Measurements from ENCODE around the gene EDC4. TPM values are rescaled to one million over a fixed set of nuclear protein-coding genes. Genes with fewer than 3 reads are reported as not detected.

Gene EDC4
- total and polyA plus RNA-seq, 9 of the 15 experiments (the other 6 are each of a cell fraction or from before 2014, with no cell fraction given) = 1.1 to 131 (median 74.0) TPM

DNA sequence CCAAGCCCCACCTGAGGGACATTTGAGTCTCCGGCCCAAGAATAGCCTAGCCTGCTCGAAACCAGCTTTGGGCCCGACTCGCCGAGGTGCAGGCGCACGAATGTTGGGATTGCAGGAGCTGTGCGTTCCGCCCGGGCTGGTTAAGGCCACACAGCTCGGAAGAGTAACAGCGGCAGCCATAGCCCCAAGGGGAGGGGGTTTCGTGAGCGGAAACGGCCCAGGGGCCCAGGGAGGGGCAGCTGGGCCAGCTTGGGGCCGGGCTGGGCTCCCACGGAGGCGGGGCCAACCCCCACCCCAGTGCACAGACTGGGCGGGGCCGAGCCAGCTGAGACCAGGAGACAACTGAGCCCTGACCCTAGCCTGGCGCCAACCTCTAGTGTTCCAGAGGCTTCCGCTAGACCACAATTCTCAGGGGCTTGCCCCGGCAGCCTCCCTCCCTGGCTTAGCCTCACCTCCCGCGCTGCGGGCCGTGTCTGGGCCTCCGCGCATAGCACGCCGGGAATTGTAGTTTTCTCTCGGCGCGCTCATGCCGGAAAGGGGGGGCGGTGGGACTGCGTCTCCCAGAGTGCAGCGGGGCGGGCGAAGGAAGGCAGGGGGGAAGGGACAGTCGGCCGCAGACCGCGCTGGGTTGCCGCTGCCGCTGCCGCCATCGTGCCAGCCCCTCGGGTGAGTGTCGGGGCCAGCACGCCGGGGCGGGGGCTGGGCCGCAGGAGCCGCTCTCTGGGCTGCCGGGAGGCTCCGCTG is 26.4 kb upstream of the EDC4 start, which contains the start of gene NUTF2:
Gene NUTF2 (plus strand): TSS at position 614 of the 744 bp plus-strand sequence. CDS start 18,198 bp downstream, outside the sequence.
- intact Hi-C loops (cut with micrococcal nuclease) = loop anchor here (2.0 kb wide), 1 partner anchor 46 kb away; the partner anchor contains the start of gene PSKH1
- POLR2A ChIA-PET = interaction anchor here (0.6 to 2.7 kb wide), 13 partner anchors 9 to 382 kb away, joined by 3 to 10 read pairs (median 4); partner anchors contain the start of gene PARD6A
- peaks cover 5% of the 10 kb centered on the region for H3K9me1 ChIP-seq (ENCODE audit: control insufficient read depth, insufficient read depth, low read length)
- no peaks in the 10 kb centered on the region for H3K27me3 ChIP-seq (ENCODE audit: control insufficient read depth in 2 of 2, insufficient read depth in 2 of 2, low read length in 2 of 2)
- BruUV-seq (replicated peaks) = no TSS peak
- H3K9me3 ChIP-seq (replicated peaks; ENCODE audit: control insufficient read depth, insufficient read depth, low read depth, low read length) = no peaks in the 10 kb centered on the region
- peak within 1 kb of the TSS; percentile 77 for H3K27ac ChIP-seq (ENCODE audit: extremely low read depth, low read depth, low read length)
- H3K4me1 ChIP-seq (replicated peaks in 1 of 2; ENCODE audit: control insufficient read depth in 2 of 2, insufficient read depth in 2 of 2, low read length in 2 of 2) = peaks cover 30 to 53% of the 10 kb centered on the region in 2 experiments
- peaks cover 85% of the 10 kb centered on the region for H3K79me2 ChIP-seq (ENCODE audit: control insufficient read depth, insufficient read depth, low read length)
- H4K20me1 ChIP-seq (replicated peaks; ENCODE audit: control insufficient read depth, insufficient read depth, low read length) = no peaks in the 10 kb centered on the region; the same call in 1 of the 2 replicates
- peak within 1 kb of the TSS; percentile 94 for H3K9ac ChIP-seq (ENCODE audit: insufficient read depth in 1 of 2, low read depth in 2 of 2, low read length in 2 of 2)
- in situ Hi-C loops (cut with MboI) = no loop called here
- under 1% methylated on average over 30 of the region's 57 CpGs for WGBS (ENCODE audit: insufficient coverage, low coverage, missing lambda C conversion rate)
- H3K4me2 ChIP-seq (ENCODE audit: insufficient read depth, low read length) = peak within 1 kb of the TSS; percentile 84
- DNase-seq (ENCODE audit: extremely low read depth in 1 of 4, low spot score in 3 of 4) = peak; percentile 93 to 97 (median 95)
- CTCF ChIA-PET (ENCODE audit: low intra/inter-chr PET ratio) = no interaction called here
- peaks cover 28% of the 10 kb centered on the region for H3K36me3 ChIP-seq (ENCODE audit: control insufficient read depth, insufficient read depth, low read length)
- peak within 1 kb of the TSS; percentile 99 for H3K4me3 ChIP-seq
- peak; percentile 82 for ATAC-seq
- H2AFZ ChIP-seq (ENCODE audit: low read depth, low read length) = peak within 1 kb of the TSS; percentile 81
- FAIRE-seq = peak; percentile 90
- peak; percentile 55; the same call in 1 of the 2 replicates for TF ChIP-seq DMBX1 (CRISPR knock-in tag; IDR thresholded peaks at IDR 0.05; ENCODE audit: borderline replicate concordance)
- TF ChIP-seq, protein P1, sequence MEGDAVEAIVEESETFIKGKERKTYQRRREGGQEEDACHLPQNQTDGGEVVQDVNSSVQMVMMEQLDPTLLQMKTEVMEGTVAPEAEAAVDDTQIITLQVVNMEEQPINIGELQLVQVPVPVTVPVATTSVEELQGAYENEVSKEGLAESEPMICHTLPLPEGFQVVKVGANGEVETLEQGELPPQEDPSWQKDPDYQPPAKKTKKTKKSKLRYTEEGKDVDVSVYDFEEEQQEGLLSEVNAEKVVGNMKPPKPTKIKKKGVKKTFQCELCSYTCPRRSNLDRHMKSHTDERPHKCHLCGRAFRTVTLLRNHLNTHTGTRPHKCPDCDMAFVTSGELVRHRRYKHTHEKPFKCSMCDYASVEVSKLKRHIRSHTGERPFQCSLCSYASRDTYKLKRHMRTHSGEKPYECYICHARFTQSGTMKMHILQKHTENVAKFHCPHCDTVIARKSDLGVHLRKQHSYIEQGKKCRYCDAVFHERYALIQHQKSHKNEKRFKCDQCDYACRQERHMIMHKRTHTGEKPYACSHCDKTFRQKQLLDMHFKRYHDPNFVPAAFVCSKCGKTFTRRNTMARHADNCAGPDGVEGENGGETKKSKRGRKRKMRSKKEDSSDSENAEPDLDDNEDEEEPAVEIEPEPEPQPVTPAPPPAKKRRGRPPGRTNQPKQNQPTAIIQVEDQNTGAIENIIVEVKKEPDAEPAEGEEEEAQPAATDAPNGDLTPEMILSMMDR (IDR thresholded peaks at IDR 0.05 in 2 of 3, conservative IDR thresholded peaks at IDR 0.05 in 1 of 3; ENCODE audit: insufficient read depth in 2 of 3, low read depth in 1 of 3, low read length in 3 of 3) = 0 out of 6 replicates have a peak, but pooled peaks of 1 of the 3 experiments have one; percentile 1
- no peak for TF ChIP-seq THRB (CRISPR knock-in tag; conservative IDR thresholded peaks at IDR 0.05)
- TF ChIP-seq TARDBP (IDR thresholded peaks at IDR 0.05) = no peak
- peak; percentile 89 for TF ChIP-seq RBFOX2 (IDR thresholded peaks at IDR 0.05; ENCODE audit: low read depth, low read length)
- TF ChIP-seq ZNF79 (CRISPR knock-in tag; IDR thresholded peaks at IDR 0.05; ENCODE audit: low read depth) = no peak
- TF ChIP-seq ZNF143 (CRISPR knock-in tag; IDR thresholded peaks at IDR 0.05) = peak; percentile 99
- TF ChIP-seq TEAD4 (IDR thresholded peaks at IDR 0.05; ENCODE audit: low read length) = no peak; the same call in 1 of the 2 replicates
- no peak for TF ChIP-seq TEAD4 (CRISPR knock-in tag; IDR thresholded peaks at IDR 0.05; ENCODE audit: borderline replicate concordance)
- TF ChIP-seq CBFA2T3 (IDR thresholded peaks at IDR 0.05) = no peak
- 0 out of 2 replicates have a peak, but pooled peaks have one; percentile 13 for TF ChIP-seq MYNN (IDR thresholded peaks at IDR 0.05)
- no peak for TF ChIP-seq MYNN (CRISPR knock-in tag; IDR thresholded peaks at IDR 0.05)
- TF ChIP-seq NR4A1 (CRISPR knock-in tag; IDR thresholded peaks at IDR 0.05) = 0 out of 2 replicates have a peak, but pooled peaks have one; percentile 29
- TF ChIP-seq NR4A1 (tag; IDR thresholded peaks at IDR 0.05) = no peak
- TF ChIP-seq ZFX (CRISPR knock-in tag; IDR thresholded peaks at IDR 0.05) = peak; percentile 87
- TF ChIP-seq ZKSCAN1 (IDR thresholded peaks at IDR 0.05; ENCODE audit: low read depth, low read length) = peak; percentile 17; the same call in 1 of the 2 replicates
- TF ChIP-seq ZBTB7A (IDR thresholded peaks at IDR 0.05; ENCODE audit: borderline replicate concordance, control insufficient read depth, low read depth, low read length) = peak; percentile 19
